Measurements from ENCODE around the gene DGLUCY. TPM values are rescaled to one million over a fixed set of nuclear protein-coding genes. Genes with fewer than 3 reads are reported as not detected.

The DGLUCY gene
- total RNA-seq, 1 donor from 2014 or later = 28.2 TPM

GRCh38 chr14:91127401-91127801, 13.5 kb downstream of the DGLUCY start:
- Mint-ChIP-seq H3K36me3 (ENCODE audit: low read depth) (peaks cover 43% of the 10 kb centered on the region), H3K4me3 (no peak overlapping the region), H3K27me3 (ENCODE audit: insufficient read depth) (no peaks in the 10 kb centered on the region), H3K4me1 (ENCODE audit: low read depth) (peaks cover 15% of the 10 kb centered on the region), H3K9me3 (no peaks in the 10 kb centered on the region), H3K27ac (no peak overlapping the region)
- no peak for DNase-seq (ENCODE audit: low spot score)
- intact Hi-C loops (cut with micrococcal nuclease) = no loop called here

GRCh38 chr14:91127924-91128323, 14.1 kb downstream of the DGLUCY start:
- peaks cover 15% of the 10 kb centered on the region for H3K4me1 Mint-ChIP-seq (ENCODE audit: low read depth)
- peaks cover 43% of the 10 kb centered on the region for H3K36me3 Mint-ChIP-seq (ENCODE audit: low read depth)
- H3K9me3 Mint-ChIP-seq = no peaks in the 10 kb centered on the region
- intact Hi-C loops (cut with micrococcal nuclease) = no loop called here
- no peak overlapping the region for H3K4me3 Mint-ChIP-seq
- no peaks in the 10 kb centered on the region for H3K27me3 Mint-ChIP-seq (ENCODE audit: insufficient read depth)
- H3K27ac Mint-ChIP-seq = no peak overlapping the region
- DNase-seq (ENCODE audit: low spot score) = no peak

- peaks cover 16% of the 10 kb centered on the region for H3K4me1 Mint-ChIP-seq (ENCODE audit: low read depth)
- H3K4me3 Mint-ChIP-seq = no peak overlapping the region
- H3K36me3 Mint-ChIP-seq (ENCODE audit: low read depth) = peaks cover 44% of the 10 kb centered on the region
- H3K27me3 Mint-ChIP-seq (ENCODE audit: insufficient read depth) = no peaks in the 10 kb centered on the region
- H3K9me3 Mint-ChIP-seq = no peaks in the 10 kb centered on the region
- intact Hi-C loops (cut with micrococcal nuclease) = no loop called here
- no peak for DNase-seq (ENCODE audit: low spot score)
- H3K27ac Mint-ChIP-seq = no peak overlapping the region
Measured at GRCh38 chr14:91128699-91129098, 14.8 kb downstream of the DGLUCY start.

- peaks cover 46% of the 10 kb centered on the region for H3K36me3 Mint-ChIP-seq (ENCODE audit: low read depth)
- DNase-seq (ENCODE audit: low spot score) = no peak
Measured at GRCh38 chr14:91129261-91129660, 15.4 kb downstream of the DGLUCY start.

GRCh38 chr14:91135039-91135438, 21.2 kb downstream of the DGLUCY start:
- intact Hi-C loops (cut with micrococcal nuclease) = no loop called here
- H3K9me3 Mint-ChIP-seq = no peaks in the 10 kb centered on the region
- H3K4me1 Mint-ChIP-seq (ENCODE audit: low read depth) = peaks cover 30% of the 10 kb centered on the region
- H3K27me3 Mint-ChIP-seq (ENCODE audit: insufficient read depth) = no peaks in the 10 kb centered on the region
- no peak overlapping the region for H3K4me3 Mint-ChIP-seq
- no peak overlapping the region for H3K27ac Mint-ChIP-seq
- H3K36me3 Mint-ChIP-seq (ENCODE audit: low read depth) = peaks cover 21% of the 10 kb centered on the region
- DNase-seq (ENCODE audit: low spot score) = no peak

More at GRCh38 chr14:91129261-91129660, 15.4 kb downstream of the DGLUCY start:
- peaks cover 18% of the 10 kb centered on the region for H3K4me1 Mint-ChIP-seq (ENCODE audit: low read depth)
- H3K4me3 Mint-ChIP-seq = no peak overlapping the region
- no peaks in the 10 kb centered on the region for H3K27me3 Mint-ChIP-seq (ENCODE audit: insufficient read depth)
- H3K9me3 Mint-ChIP-seq = no peaks in the 10 kb centered on the region
- no peak overlapping the region for H3K27ac Mint-ChIP-seq
- intact Hi-C loops (cut with micrococcal nuclease) = no loop called here

GRCh38 chr14:91138511-91139359, 24.9 kb downstream of the DGLUCY start:
- DNase-seq (ENCODE audit: low spot score) = peak; percentile 42
- Mint-ChIP-seq H3K9me3 (no peaks in the 10 kb centered on the region), H3K27me3 (ENCODE audit: insufficient read depth) (no peaks in the 10 kb centered on the region), H3K4me3 (no peak overlapping the region), H3K36me3 (ENCODE audit: low read depth) (peaks cover 14% of the 10 kb centered on the region), H3K4me1 (ENCODE audit: low read depth) (peaks cover 57% of the 10 kb centered on the region), H3K27ac (peak overlapping the region; percentile 61)
- intact Hi-C loops (cut with micrococcal nuclease) = loop anchor here (1.0 to 2.0 kb wide), 4 partner anchors 24 to 235 kb away; partner anchors contain the start of genes DGLUCY and RPS6KA5

- peaks cover 20% of the 10 kb centered on the region for H3K36me3 Mint-ChIP-seq (ENCODE audit: low read depth)
- H3K27me3 Mint-ChIP-seq (ENCODE audit: insufficient read depth) = no peaks in the 10 kb centered on the region
- H3K4me3 Mint-ChIP-seq = no peak overlapping the region
- H3K27ac Mint-ChIP-seq = peak overlapping the region; percentile 71
- no peak for DNase-seq (ENCODE audit: low spot score)
- intact Hi-C loops (cut with micrococcal nuclease) = loop anchor here (2.0 kb wide), 3 partner anchors 25 to 79 kb away; partner anchors contain the start of genes DGLUCY and RPS6KA5
- H3K4me1 Mint-ChIP-seq (ENCODE audit: low read depth) = peaks cover 63% of the 10 kb centered on the region
- H3K9me3 Mint-ChIP-seq = no peaks in the 10 kb centered on the region
Measured at GRCh38 chr14:91139776-91140175, 25.9 kb downstream of the DGLUCY start.

- H3K36me3 Mint-ChIP-seq (ENCODE audit: low read depth) = peaks cover 27% of the 10 kb centered on the region
- no peak overlapping the region for H3K27ac Mint-ChIP-seq
- DNase-seq (ENCODE audit: low spot score) = no peak
- intact Hi-C loops (cut with micrococcal nuclease) = no loop called here
- H3K4me1 Mint-ChIP-seq (ENCODE audit: low read depth) = peaks cover 72% of the 10 kb centered on the region
- no peak overlapping the region for H3K4me3 Mint-ChIP-seq
- no peaks in the 10 kb centered on the region for H3K27me3 Mint-ChIP-seq (ENCODE audit: insufficient read depth)
- H3K9me3 Mint-ChIP-seq = no peaks in the 10 kb centered on the region
Measured at GRCh38 chr14:91140672-91141071, 26.8 kb downstream of the DGLUCY start.

GRCh38 chr14:91142214-91142668, 28.4 kb downstream of the DGLUCY start:
- H3K9me3 Mint-ChIP-seq = no peaks in the 10 kb centered on the region
- peak overlapping the region; percentile 24 for H3K4me3 Mint-ChIP-seq
- no peaks in the 10 kb centered on the region for H3K27me3 Mint-ChIP-seq (ENCODE audit: insufficient read depth)
- peaks cover 35% of the 10 kb centered on the region for H3K36me3 Mint-ChIP-seq (ENCODE audit: low read depth)
- peak; percentile 20 for DNase-seq (ENCODE audit: low spot score)
- intact Hi-C loops (cut with micrococcal nuclease) = no loop called here
- H3K4me1 Mint-ChIP-seq (ENCODE audit: low read depth) = peaks cover 75% of the 10 kb centered on the region
- peak overlapping the region; percentile 83 for H3K27ac Mint-ChIP-seq

GRCh38 chr14:91143862-91144261, 30.0 kb downstream of the DGLUCY start:
- peaks cover 34% of the 10 kb centered on the region for H3K36me3 Mint-ChIP-seq (ENCODE audit: low read depth)
- H3K4me3 Mint-ChIP-seq = no peak overlapping the region
- H3K27me3 Mint-ChIP-seq (ENCODE audit: insufficient read depth) = no peaks in the 10 kb centered on the region
- DNase-seq (ENCODE audit: low spot score) = no peak
- H3K27ac Mint-ChIP-seq = peak overlapping the region; percentile 47
- intact Hi-C loops (cut with micrococcal nuclease) = no loop called here
- no peaks in the 10 kb centered on the region for H3K9me3 Mint-ChIP-seq
- peaks cover 62% of the 10 kb centered on the region for H3K4me1 Mint-ChIP-seq (ENCODE audit: low read depth)

GRCh38 chr14:91144425-91145145, 30.7 kb downstream of the DGLUCY start:
- peaks cover 55% of the 10 kb centered on the region for H3K4me1 Mint-ChIP-seq (ENCODE audit: low read depth)
- DNase-seq (ENCODE audit: low spot score) = no peak
- no peak overlapping the region for H3K4me3 Mint-ChIP-seq
- intact Hi-C loops (cut with micrococcal nuclease) = no loop called here
- no peaks in the 10 kb centered on the region for H3K27me3 Mint-ChIP-seq (ENCODE audit: insufficient read depth)
- peaks cover 40% of the 10 kb centered on the region for H3K36me3 Mint-ChIP-seq (ENCODE audit: low read depth)
- peak overlapping the region; percentile 47 for H3K27ac Mint-ChIP-seq
- H3K9me3 Mint-ChIP-seq = no peaks in the 10 kb centered on the region

GRCh38 chr14:91145391-91146160, 31.7 kb downstream of the DGLUCY start:
- intact Hi-C loops (cut with micrococcal nuclease) = no loop called here
- Mint-ChIP-seq H3K9me3 (no peaks in the 10 kb centered on the region), H3K4me1 (ENCODE audit: low read depth) (peaks cover 45% of the 10 kb centered on the region), H3K4me3 (no peak overlapping the region), H3K27me3 (ENCODE audit: insufficient read depth) (no peaks in the 10 kb centered on the region), H3K36me3 (ENCODE audit: low read depth) (peaks cover 39% of the 10 kb centered on the region), H3K27ac (no peak overlapping the region)
- no peak for DNase-seq (ENCODE audit: low spot score)
